Breast epithelium (tissue), 4 donors: Measurements from ENCODE around the gene CTNS. TPM values are rescaled to one million over a fixed set of nuclear protein-coding genes. Genes with fewer than 3 reads are reported as not detected.
A peak's percentile ranks its signal among the peaks of the same experiment; 100 is the strongest.

ENCODE experiments used
- DNase-seq, 2 donors: peaks; one replicate each; pipeline ENCODE4 v3.0.0-alpha.2; 2019; ENCODE audit warnings: low spot score in 2 of 2
- H3K27ac ChIP-seq, 2 donors: fragments of 200-600 bp; sonication (generic) in 1 of 2; one replicate each; pipeline ENCODE4 v1.5.1; 2016 to 2019; ENCODE audit warnings: mild to moderate bottlenecking in 1 of 2
- H3K27me3 ChIP-seq, 2 donors: fragments of 200-600 bp; sonication (generic) in 1 of 2; one replicate each; pipeline versions ENCODE4 v1.5.1 to v1.6.0; 2017 to 2019; ENCODE audit warnings: control low read depth in 1 of 2, mild to moderate bottlenecking in 1 of 2
- H3K36me3 ChIP-seq: fragments of 200-600 bp; one replicate; pipeline ENCODE4 v1.5.1; 2019
- H3K4me1 ChIP-seq, 2 donors: fragments of 200-600 bp; sonication (generic); one replicate each; pipeline ENCODE4 v1.5.1; 2016 to 2019; ENCODE audit warnings: control low read depth in 1 of 2
- H3K4me3 ChIP-seq, 3 donors: fragments of 200-600 bp; sonication (generic); 1 replicate in 2 of 3; 2 replicates in 1 of 3; pipeline ENCODE4 v1.5.1; 2016 to 2019; ENCODE audit warnings: mild to moderate bottlenecking in 3 of 3, moderate library complexity in 2 of 3
- H3K9me3 ChIP-seq, 2 donors: fragments of 200-600 bp; sonication (generic) in 1 of 2; one replicate each; pipeline ENCODE4 v1.5.1; 2016 to 2019; ENCODE audit warnings: control low read depth in 1 of 2
- POLR2A ChIP-seq: fragments of 450-650 bp; IDR thresholded peaks from one replicate; pipeline ENCODE4 v1.6.1; 2016; ENCODE audit warnings: antibody characterized with exemption, mild to moderate bottlenecking, moderate library complexity
- POLR2AphosphoS5 ChIP-seq, 3 donors: sonication (generic); formaldehyde crosslinking; IDR thresholded peaks; one replicate each; pipeline ENCODE4 v1.6.1; 2017; ENCODE audit warnings: antibody characterized with exemption in 3 of 3
- intact Hi-C: fragments of 100-400 bp; cut with DNase I; formaldehyde crosslinking; loops from one replicate; pipeline ENCODE4 v1.15.1; 2023; ENCODE audit warnings: low total_unique reads
- total RNA-seq, 3 donors: library from RNA; depleted of rRNA; stranded (reverse); fragments of >200 nt; gene quantifications; one replicate each; pipeline ENCODE4 v1.1.0, GENCODE V29; 2016
- TF ChIP-seq, protein P1 (sequence below), 3 donors: fragments of 450-650 bp; IDR thresholded peaks; one replicate each; pipeline ENCODE4 v1.5.1; 2016 to 2017; ENCODE audit warnings: antibody characterized with exemption in 3 of 3, mild to moderate bottlenecking in 3 of 3, moderate library complexity in 3 of 3

CTNS gene
- total RNA-seq, 3 donors from 2014 or later: 20.0 to 31.0 (median 20.1) TPM

DNA sequence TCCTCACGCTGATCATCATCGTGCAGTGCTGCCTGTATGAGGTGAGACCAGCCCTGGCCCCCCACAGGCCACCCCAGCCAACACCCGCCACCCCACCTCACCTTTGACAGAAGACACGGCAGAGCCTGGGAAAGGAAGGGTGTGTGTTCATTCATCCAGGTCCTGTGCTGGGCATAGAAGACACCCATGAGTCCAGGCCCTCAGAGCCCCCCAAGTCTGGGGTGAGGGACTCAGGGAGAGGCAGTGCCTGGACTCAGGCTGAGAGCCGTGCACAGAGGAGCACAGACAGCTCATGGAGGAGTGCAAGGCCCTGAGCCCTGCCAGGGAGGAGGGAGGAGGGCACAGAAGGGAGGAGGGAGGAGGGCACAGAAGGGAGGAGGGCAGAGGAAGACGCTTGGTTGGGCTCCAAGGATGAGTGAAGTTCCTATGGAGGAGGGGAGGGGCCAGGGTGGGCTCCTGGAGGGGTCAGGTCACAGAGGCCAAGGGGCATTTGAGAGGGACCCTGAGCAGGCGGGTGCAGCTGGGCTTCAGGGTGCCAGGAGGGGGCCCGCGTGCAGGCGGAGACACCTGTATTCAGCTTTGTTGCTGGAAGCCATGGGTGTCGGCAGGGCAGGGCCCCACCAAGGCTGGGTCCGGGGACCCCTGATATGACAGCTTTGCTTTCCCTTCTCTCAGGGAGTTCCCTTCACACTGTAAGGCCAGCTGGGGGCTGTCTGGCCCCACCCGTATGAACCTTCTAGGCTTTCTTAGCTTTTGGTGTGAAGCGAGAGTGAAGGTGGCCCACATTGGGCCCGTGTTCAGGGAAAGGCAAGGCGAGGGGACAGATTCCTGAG lies 20.4 kb downstream of the CTNS start:
- Histone ChIP-seq H3K9me3 (no peaks in the 10 kb centered on the region), H3K27ac (no peak overlapping the region), H3K36me3 (no peaks in the 10 kb centered on the region), H3K4me1 (peaks cover 0 to 5% of the 10 kb centered on the region in 2 donors), H3K27me3 (no peaks in the 10 kb centered on the region), H3K4me3 (no peak overlapping the region)
- intact Hi-C loops: no loop called here
- TF ChIP-seq, protein P1, sequence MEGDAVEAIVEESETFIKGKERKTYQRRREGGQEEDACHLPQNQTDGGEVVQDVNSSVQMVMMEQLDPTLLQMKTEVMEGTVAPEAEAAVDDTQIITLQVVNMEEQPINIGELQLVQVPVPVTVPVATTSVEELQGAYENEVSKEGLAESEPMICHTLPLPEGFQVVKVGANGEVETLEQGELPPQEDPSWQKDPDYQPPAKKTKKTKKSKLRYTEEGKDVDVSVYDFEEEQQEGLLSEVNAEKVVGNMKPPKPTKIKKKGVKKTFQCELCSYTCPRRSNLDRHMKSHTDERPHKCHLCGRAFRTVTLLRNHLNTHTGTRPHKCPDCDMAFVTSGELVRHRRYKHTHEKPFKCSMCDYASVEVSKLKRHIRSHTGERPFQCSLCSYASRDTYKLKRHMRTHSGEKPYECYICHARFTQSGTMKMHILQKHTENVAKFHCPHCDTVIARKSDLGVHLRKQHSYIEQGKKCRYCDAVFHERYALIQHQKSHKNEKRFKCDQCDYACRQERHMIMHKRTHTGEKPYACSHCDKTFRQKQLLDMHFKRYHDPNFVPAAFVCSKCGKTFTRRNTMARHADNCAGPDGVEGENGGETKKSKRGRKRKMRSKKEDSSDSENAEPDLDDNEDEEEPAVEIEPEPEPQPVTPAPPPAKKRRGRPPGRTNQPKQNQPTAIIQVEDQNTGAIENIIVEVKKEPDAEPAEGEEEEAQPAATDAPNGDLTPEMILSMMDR (IDR thresholded peaks at IDR 0.05): no peak
- no peak for TF ChIP-seq POLR2AphosphoS5 (IDR thresholded peaks at IDR 0.05)
- no peak for DNase-seq

DNA sequence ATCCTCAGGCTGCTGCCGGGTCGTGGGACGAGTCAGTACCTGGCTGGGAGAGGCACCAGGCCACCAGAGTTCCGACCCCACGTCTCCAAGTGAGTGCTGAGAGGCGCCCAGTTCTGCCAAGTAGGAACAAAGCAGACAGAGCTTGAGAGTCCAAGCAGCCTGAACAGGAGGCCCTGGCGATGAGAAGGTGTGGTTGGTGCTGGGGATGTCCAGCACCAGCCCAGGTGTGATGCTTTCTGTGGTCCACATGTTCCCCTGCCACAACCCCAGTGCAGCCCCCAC lies 21.0 kb downstream of the CTNS start:
- peaks cover 0 to 5% of the 10 kb centered on the region in 2 donors for H3K4me1 ChIP-seq
- TF ChIP-seq POLR2A: no peak

DNA sequence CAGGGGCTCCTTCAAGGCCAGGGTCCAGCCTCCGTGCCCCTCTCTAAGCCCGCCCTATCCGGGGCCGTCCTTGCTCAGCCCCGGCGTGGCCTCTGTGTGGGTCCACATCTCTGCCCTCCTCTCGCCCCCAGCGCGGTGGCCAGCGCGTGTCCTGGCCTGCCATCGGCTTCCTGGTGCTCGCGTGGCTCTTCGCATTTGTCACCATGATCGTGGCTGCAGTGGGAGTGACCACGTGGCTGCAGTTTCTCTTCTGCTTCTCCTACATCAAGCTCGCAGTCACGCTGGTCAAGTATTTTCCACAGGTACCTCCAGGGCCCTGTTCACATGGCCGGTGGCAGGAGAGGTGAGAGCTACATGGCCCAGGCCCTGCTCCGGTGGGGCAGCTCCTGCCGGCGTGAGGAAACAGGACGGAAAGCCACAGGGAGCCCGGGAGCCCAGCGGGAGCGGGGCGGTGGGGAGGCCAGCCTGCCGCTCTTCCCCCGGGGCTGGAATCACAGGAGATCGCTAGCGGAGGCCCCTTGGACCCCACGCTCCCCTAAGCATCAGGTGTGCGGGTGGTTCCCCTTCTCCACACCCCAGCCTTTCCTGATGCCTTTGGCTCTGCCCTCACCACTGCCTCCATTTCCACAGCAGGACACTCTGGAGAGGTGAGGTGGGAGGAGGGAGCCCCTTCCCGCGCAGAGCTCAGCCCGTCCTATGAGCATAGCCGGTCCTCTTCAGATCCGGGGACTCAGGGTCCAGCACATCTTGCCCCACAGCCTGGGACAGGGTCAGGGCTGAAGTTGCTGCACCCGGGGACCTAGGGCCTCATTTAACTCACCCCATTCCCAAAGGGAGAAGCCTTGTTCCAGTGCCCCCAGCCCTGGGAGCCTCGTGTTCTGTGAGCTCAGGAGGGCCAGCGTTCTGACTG lies 21.6 kb downstream of the CTNS start:
- Histone ChIP-seq H3K9me3 (no peaks in the 10 kb centered on the region), H3K27ac (peak overlapping the region; percentile 68 to 80), H3K4me1 (peaks cover 0 to 5% of the 10 kb centered on the region in 2 donors), H3K4me3 (no peak overlapping the region), H3K27me3 (no peaks in the 10 kb centered on the region), H3K36me3 (no peaks in the 10 kb centered on the region)
- no peak for DNase-seq
- intact Hi-C loops: no loop called here
- TF ChIP-seq, protein P1 (IDR thresholded peaks at IDR 0.05): no peak
- TF ChIP-seq POLR2AphosphoS5 (IDR thresholded peaks at IDR 0.05) (no peak), POLR2A (no peak)

More for the DNA sequence above, 21.0 kb downstream of the CTNS start:
- H3K27ac ChIP-seq: no peak overlapping the region
- no peak for DNase-seq
- H3K36me3 ChIP-seq: no peaks in the 10 kb centered on the region
- H3K27me3 ChIP-seq: no peaks in the 10 kb centered on the region
- H3K9me3 ChIP-seq: no peaks in the 10 kb centered on the region
- H3K4me3 ChIP-seq: no peak overlapping the region
- intact Hi-C loops: no loop called here

DNA sequence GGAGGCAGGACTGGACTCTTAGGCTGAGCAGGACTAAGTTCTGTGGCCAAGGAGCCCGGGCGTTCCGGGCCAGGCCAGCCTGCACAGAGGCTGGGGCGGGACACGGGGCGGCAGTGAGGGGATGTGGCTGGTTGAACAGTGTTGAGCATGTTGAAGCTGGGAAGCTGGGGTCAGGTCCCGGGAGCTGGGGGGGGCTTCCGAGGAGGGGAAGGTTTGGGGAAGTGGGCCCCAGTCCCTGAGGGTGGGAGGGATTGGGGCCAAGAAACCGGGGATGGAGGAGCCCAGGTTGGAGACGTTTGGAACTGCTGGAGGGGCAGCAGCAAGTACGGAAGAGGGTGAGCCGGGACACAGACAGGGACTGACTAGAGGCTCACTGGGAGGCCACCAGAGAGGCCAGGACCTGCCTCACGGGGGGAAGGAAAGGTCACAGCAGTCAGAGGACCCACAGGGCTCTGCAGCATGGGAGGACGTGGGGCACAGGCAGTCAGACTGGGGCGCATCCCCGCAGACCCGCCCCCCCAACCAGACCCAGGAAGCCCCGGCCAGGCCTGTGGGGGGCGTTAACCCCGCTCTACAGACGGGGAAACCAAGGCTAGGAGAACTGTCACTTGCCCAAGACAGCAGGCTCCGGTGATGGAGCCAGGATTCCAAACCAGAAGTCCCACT lies 22.4 kb downstream of the CTNS start:
- Histone ChIP-seq H3K27me3 (no peaks in the 10 kb centered on the region), H3K4me3 (no peak overlapping the region), H3K4me1 (peaks cover 0 to 5% of the 10 kb centered on the region in 2 donors), H3K9me3 (no peaks in the 10 kb centered on the region), H3K36me3 (no peaks in the 10 kb centered on the region), H3K27ac (peak overlapping the region; percentile 68 to 80)
- TF ChIP-seq, protein P1 (IDR thresholded peaks at IDR 0.05): no peak
- TF ChIP-seq POLR2AphosphoS5 (IDR thresholded peaks at IDR 0.05) (no peak), POLR2A (no peak)
- intact Hi-C loops: no loop called here
- no peak for DNase-seq

DNA sequence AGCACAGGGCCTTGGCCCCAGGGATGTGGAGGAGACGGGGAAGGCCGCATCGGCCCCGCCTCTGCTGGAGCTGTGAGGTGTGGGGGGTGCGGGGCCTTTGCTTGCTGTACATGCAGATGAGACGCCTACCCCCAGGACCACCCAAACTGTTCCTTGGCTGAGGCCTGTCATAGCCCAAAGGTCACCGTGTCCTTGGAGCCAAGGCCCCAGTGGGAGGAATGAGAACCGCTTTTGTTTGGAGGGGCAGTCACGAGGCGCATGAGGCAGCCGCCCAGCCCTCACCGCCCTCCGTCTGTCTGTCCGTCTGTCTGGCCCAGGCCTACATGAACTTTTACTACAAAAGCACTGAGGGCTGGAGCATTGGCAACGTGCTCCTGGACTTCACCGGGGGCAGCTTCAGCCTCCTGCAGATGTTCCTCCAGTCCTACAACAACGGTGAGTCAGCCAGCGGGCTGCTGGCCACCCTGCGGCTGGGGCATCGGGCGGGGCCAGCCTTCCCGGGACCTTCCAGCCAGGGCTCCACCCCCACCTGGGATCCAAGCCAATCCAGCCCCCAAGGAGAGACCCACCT lies 23.1 kb downstream of the CTNS start:
- Histone ChIP-seq H3K4me3 (no peak overlapping the region), H3K9me3 (no peaks in the 10 kb centered on the region), H3K27me3 (no peaks in the 10 kb centered on the region), H3K4me1 (peaks cover 0 to 5% of the 10 kb centered on the region in 2 donors), H3K27ac (peak overlapping the region; percentile 68 to 80), H3K36me3 (no peaks in the 10 kb centered on the region)
- peak; percentile 37 to 69 for DNase-seq
- TF ChIP-seq POLR2A (no peak), POLR2AphosphoS5 (IDR thresholded peaks at IDR 0.05) (peak in 1 of 3 donors; percentile 46)
- TF ChIP-seq, protein P1 (IDR thresholded peaks at IDR 0.05): peak in 1 of 3 donors; percentile 22
- intact Hi-C loops: no loop called here
